Measurements from ENCODE around the gene SAMD14.

DNA sequence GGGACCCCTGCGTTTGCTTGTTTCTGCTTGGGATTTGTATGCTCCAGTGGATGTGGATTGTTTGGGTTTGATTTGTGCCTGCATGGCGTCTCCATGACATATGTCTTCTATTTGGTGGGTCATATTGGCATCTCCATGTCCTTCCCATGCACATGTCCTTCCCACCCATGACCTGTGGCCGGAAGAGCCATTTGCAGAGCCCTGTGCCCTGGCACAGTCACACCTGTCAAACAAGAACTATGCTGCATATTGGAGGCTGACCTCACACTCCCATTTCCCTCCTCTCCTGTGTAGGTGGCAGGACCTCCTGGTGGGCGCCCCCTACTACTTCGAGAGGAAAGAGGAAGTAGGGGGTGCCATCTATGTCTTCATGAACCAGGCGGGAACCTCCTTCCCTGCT, 58.3 kb downstream of the SAMD14 start:
- TF ChIP-seq CTCF (conservative IDR thresholded peaks at IDR 0.05; ENCODE audit: low read length) (no peak), EZH2phosphoT487 (IDR thresholded peaks at IDR 0.05; ENCODE audit: borderline replicate concordance, low read depth, low read length) (no peak)

Data from OCI-LY7 (cell line).